Glutamatergic neuron (in vitro differentiated cells): ENCODE measurements around the gene SYT6. TPM values are rescaled to one million over a fixed set of nuclear protein-coding genes. Genes with fewer than 3 reads are reported as not detected.

ENCODE experiments used
- DNase-seq: peaks from one replicate; pipeline ENCODE4 v3.0.0; 2022
- H3K27ac Mint-ChIP-seq: one replicate; pipeline ENCODE4 v1.8.0; 2020; ENCODE audit warnings: mild to moderate bottlenecking, mixed read lengths, inconsistent platforms; ENCODE audit not compliant: unreplicated experiment
- H3K27me3 Mint-ChIP-seq: one replicate; pipeline ENCODE4 v1.8.0; 2020; ENCODE audit warnings: mild to moderate bottlenecking, moderate library complexity, mixed read lengths, inconsistent platforms; ENCODE audit not compliant: unreplicated experiment
- H3K36me3 Mint-ChIP-seq: one replicate; pipeline ENCODE4 v1.8.0; 2020; ENCODE audit warnings: mild to moderate bottlenecking, mixed read lengths, inconsistent platforms; ENCODE audit not compliant: unreplicated experiment
- H3K4me1 Mint-ChIP-seq: one replicate; pipeline ENCODE4 v1.8.0; 2020; ENCODE audit warnings: mild to moderate bottlenecking, low read depth, mixed read lengths, inconsistent platforms; ENCODE audit not compliant: unreplicated experiment
- H3K4me3 Mint-ChIP-seq: one replicate; pipeline ENCODE4 v1.8.0; 2020; ENCODE audit warnings: mild to moderate bottlenecking, mixed read lengths, inconsistent platforms; ENCODE audit not compliant: unreplicated experiment
- H3K9me3 Mint-ChIP-seq: one replicate; pipeline ENCODE4 v1.8.0; 2020; ENCODE audit warnings: mild to moderate bottlenecking, moderate library complexity, mixed read lengths, inconsistent platforms; ENCODE audit not compliant: unreplicated experiment
- CTCF ChIP-seq: fragments of 200-600 bp; sonication (generic); IDR thresholded peaks from one replicate; pipeline ENCODE4 v1.5.0; 2021; ENCODE audit not compliant: partially characterized antibody, unreplicated experiment
- total RNA-seq: library from RNA; stranded (reverse); fragmentation: NEBNext Ultra II Directional; extraction: Animal tissue kit (Norgen Biotek cat#: 25700); gene quantifications from one replicate; pipeline ENCODE4 v1.2.1, GENCODE V29; 2021; ENCODE audit not compliant: unreplicated experiment

SYT6 gene
- total RNA-seq, 1 donor from 2014 or later: 11.1 TPM

- Mint-ChIP-seq H3K27me3 (no peaks in the 10 kb centered on the region), H3K27ac (no peak overlapping the region), H3K36me3 (peaks cover 10% of the 10 kb centered on the region), H3K9me3 (no peaks in the 10 kb centered on the region), H3K4me3 (no peak overlapping the region), H3K4me1 (no peaks in the 10 kb centered on the region)
- no peak for DNase-seq
- no peak for TF ChIP-seq CTCF
Measured at GRCh38 chr1:114080511-114081436, 72.9 kb downstream of the SYT6 start.

GRCh38 chr1:114079596-114080190, 74.0 kb downstream of the SYT6 start:
- TF ChIP-seq CTCF: no peak
- H3K36me3 Mint-ChIP-seq: peaks cover 5% of the 10 kb centered on the region
- H3K4me1 Mint-ChIP-seq: no peaks in the 10 kb centered on the region
- H3K9me3 Mint-ChIP-seq: no peaks in the 10 kb centered on the region
- no peak overlapping the region for H3K4me3 Mint-ChIP-seq
- no peak overlapping the region for H3K27ac Mint-ChIP-seq
- DNase-seq: no peak
- H3K27me3 Mint-ChIP-seq: no peaks in the 10 kb centered on the region

GRCh38 chr1:114078116-114078515, 75.6 kb downstream of the SYT6 start:
- Mint-ChIP-seq H3K4me1 (no peaks in the 10 kb centered on the region), H3K27me3 (no peaks in the 10 kb centered on the region), H3K27ac (no peak overlapping the region), H3K36me3 (peaks cover 4% of the 10 kb centered on the region), H3K9me3 (peaks cover 2% of the 10 kb centered on the region), H3K4me3 (no peak overlapping the region)
- no peak for TF ChIP-seq CTCF
- no peak for DNase-seq

GRCh38 chr1:114077188-114077587, 76.5 kb downstream of the SYT6 start:
- H3K27ac Mint-ChIP-seq: no peak overlapping the region
- H3K36me3 Mint-ChIP-seq: peaks cover 12% of the 10 kb centered on the region
- no peaks in the 10 kb centered on the region for H3K4me1 Mint-ChIP-seq
- H3K9me3 Mint-ChIP-seq: peaks cover 4% of the 10 kb centered on the region
- TF ChIP-seq CTCF: no peak
- H3K27me3 Mint-ChIP-seq: no peaks in the 10 kb centered on the region
- no peak for DNase-seq
- H3K4me3 Mint-ChIP-seq: no peak overlapping the region

GRCh38 chr1:114076308-114076707, 77.4 kb downstream of the SYT6 start:
- no peaks in the 10 kb centered on the region for H3K27me3 Mint-ChIP-seq
- no peak overlapping the region for H3K27ac Mint-ChIP-seq
- peaks cover 4% of the 10 kb centered on the region for H3K9me3 Mint-ChIP-seq
- TF ChIP-seq CTCF: no peak
- no peaks in the 10 kb centered on the region for H3K4me1 Mint-ChIP-seq
- no peak overlapping the region for H3K4me3 Mint-ChIP-seq
- peaks cover 19% of the 10 kb centered on the region for H3K36me3 Mint-ChIP-seq
- DNase-seq: no peak
